ENCODE data around the gene RABEPK. TPM values are rescaled to one million over a fixed set of nuclear protein-coding genes. Genes with fewer than 3 reads are reported as not detected.

The RABEPK gene
- total RNA-seq, 1 donor from 2014 or later = 19.8 TPM

DNA sequence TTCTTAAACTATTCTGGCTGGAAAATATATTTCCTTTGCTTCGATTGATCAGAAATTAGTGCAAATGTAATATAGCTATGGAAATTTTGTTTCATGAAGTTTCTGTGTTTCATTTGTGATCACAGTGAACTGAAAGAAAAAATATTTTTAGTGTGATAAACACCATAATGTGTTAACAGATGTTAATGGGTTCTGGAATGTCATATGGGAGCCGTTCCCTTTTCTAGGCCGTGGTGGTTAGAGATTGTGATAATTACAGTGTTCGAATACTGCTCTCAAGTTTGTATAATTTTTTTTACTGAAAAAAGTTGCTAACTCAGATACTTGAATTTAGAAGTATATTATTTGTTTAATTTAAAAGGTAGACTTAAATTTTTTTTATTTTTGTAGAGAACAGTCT, 80.6 kb downstream of the RABEPK start:
- no peaks in the 10 kb centered on the region for H3K27me3 ChIP-seq (ENCODE audit: control insufficient read depth, insufficient read depth, low read length)
- H3K36me3 ChIP-seq (ENCODE audit: control insufficient read depth, insufficient read depth, low read length) = no peaks in the 10 kb centered on the region
- no peak overlapping the region for H3K4me3 ChIP-seq (ENCODE audit: low read depth, low read length)
- TF ChIP-seq, protein P1, sequence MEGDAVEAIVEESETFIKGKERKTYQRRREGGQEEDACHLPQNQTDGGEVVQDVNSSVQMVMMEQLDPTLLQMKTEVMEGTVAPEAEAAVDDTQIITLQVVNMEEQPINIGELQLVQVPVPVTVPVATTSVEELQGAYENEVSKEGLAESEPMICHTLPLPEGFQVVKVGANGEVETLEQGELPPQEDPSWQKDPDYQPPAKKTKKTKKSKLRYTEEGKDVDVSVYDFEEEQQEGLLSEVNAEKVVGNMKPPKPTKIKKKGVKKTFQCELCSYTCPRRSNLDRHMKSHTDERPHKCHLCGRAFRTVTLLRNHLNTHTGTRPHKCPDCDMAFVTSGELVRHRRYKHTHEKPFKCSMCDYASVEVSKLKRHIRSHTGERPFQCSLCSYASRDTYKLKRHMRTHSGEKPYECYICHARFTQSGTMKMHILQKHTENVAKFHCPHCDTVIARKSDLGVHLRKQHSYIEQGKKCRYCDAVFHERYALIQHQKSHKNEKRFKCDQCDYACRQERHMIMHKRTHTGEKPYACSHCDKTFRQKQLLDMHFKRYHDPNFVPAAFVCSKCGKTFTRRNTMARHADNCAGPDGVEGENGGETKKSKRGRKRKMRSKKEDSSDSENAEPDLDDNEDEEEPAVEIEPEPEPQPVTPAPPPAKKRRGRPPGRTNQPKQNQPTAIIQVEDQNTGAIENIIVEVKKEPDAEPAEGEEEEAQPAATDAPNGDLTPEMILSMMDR (IDR thresholded peaks at IDR 0.05; ENCODE audit: insufficient read depth, low read length, poor library complexity, severe bottlenecking) = no peak
- no peak for DNase-seq (ENCODE audit: low read depth)

Other genes with a start within 250 kb of the RABEPK start
- gene SCAI, start 57.0 kb upstream of the RABEPK start, total RNA-seq = 2.3 and 5.8 TPM in 2 replicates
- 24.7 and 25.3 TPM in 2 replicates for gene PPP6C, start 10.7 kb upstream of the RABEPK start, total RNA-seq
- 387 and 410 TPM in 2 replicates for gene HSPA5, start 40.8 kb downstream of the RABEPK start, total RNA-seq
- gene GAPVD1, start 61.3 kb downstream of the RABEPK start, total RNA-seq = 30.4 and 36.7 TPM in 2 replicates